Suprapubic skin (tissue), 4 donors: ENCODE data around the gene CSAD.

ENCODE experiments used
- POLR2A ChIP-seq, 2 donors: fragments of 450-650 bp; IDR thresholded peaks; one replicate each; pipeline ENCODE4 v1.6.1; 2017; ENCODE audit warnings: antibody characterized with exemption in 2 of 2, mild to moderate bottlenecking in 2 of 2, moderate library complexity in 2 of 2
- POLR2AphosphoS5 ChIP-seq, 3 donors: sonication (generic); formaldehyde crosslinking; IDR thresholded peaks; one replicate each; pipeline ENCODE4 v1.6.1; 2017; ENCODE audit warnings: antibody characterized with exemption in 3 of 3
- TF ChIP-seq, protein P1 (sequence below), 2 donors: fragments of 200-600 bp in 1 of 2; fragments of 450-650 bp in 1 of 2; sonication (generic) in 1 of 2; IDR thresholded peaks; one replicate each; pipeline ENCODE4 v1.5.1; 2016 to 2019; ENCODE audit warnings: antibody characterized with exemption in 2 of 2, mild to moderate bottlenecking in 1 of 2, moderate library complexity in 1 of 2

DNA sequence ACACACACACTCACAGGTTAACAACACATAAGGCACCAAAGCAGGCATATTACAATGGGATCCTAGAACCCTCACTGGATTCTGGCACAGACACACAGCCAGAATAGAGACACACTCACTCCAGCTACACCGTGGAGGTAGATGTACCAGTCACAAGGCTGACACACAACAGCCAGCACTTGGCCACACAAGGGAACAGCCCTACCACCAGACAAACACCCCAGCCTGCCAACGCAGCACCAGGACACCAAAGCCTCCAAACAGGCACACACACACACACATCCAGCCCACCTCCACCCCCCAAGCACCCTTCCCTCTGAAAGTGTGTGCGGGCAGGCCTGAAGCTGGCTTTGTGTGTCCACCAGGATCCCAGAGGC is 37.2 kb upstream of the CSAD start:
- TF ChIP-seq, protein P1, sequence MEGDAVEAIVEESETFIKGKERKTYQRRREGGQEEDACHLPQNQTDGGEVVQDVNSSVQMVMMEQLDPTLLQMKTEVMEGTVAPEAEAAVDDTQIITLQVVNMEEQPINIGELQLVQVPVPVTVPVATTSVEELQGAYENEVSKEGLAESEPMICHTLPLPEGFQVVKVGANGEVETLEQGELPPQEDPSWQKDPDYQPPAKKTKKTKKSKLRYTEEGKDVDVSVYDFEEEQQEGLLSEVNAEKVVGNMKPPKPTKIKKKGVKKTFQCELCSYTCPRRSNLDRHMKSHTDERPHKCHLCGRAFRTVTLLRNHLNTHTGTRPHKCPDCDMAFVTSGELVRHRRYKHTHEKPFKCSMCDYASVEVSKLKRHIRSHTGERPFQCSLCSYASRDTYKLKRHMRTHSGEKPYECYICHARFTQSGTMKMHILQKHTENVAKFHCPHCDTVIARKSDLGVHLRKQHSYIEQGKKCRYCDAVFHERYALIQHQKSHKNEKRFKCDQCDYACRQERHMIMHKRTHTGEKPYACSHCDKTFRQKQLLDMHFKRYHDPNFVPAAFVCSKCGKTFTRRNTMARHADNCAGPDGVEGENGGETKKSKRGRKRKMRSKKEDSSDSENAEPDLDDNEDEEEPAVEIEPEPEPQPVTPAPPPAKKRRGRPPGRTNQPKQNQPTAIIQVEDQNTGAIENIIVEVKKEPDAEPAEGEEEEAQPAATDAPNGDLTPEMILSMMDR (IDR thresholded peaks at IDR 0.05): no peak
- TF ChIP-seq POLR2AphosphoS5 (IDR thresholded peaks at IDR 0.05) (no peak), POLR2A (IDR thresholded peaks at IDR 0.05) (no peak)
